ENCODE measurements around the gene ARHGAP22.

Gene ARHGAP22

DNA sequence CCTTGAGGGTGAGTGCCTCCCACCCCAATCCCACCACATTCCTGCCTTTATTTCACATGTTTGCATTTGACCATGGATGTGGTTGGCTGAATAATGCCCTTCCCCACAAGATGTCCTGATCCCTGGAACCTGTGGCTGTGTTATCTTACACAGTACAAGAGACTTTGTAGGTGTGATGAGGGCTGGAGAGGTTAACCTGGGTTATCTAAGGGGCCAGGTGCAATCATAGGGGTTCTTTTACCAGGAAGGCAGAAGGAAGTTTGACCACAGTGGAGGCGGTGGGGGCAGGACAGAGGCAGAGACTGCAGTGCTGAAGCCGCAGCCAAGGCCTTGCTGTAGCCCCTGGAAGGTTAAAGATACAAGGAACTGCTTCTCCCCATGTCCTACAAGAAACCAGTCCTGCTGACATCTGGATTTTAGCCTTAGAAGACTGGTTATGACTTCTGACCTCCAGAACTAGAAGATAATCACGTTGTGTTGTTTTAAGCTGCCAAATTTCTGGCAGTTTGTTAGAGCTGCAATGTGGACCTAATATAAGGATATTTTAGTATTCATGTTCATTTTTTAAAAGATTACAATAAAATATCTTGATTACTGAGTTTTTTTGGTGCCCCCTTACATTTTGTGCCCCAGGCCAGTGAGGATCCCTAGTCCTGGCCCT, 136.6 kb downstream of the ARHGAP22 start:
- DNase-seq (ENCODE audit: low spot score in 2 of 2), result no peak
- H3K27me3 ChIP-seq (ENCODE audit: low read depth), result no peaks in the 10 kb centered on the region
- H3K9me3 ChIP-seq, result no peaks in the 10 kb centered on the region
- no peaks in the 10 kb centered on the region for H3K36me3 ChIP-seq (replicated peaks)
- H3K4me1 ChIP-seq, result no peaks in the 10 kb centered on the region
- in situ Hi-C loops (cut with MboI; ENCODE audit: low sequenced_read_pairs), result no loop called here
- no peak overlapping the region for H3K4me3 ChIP-seq

DNA sequence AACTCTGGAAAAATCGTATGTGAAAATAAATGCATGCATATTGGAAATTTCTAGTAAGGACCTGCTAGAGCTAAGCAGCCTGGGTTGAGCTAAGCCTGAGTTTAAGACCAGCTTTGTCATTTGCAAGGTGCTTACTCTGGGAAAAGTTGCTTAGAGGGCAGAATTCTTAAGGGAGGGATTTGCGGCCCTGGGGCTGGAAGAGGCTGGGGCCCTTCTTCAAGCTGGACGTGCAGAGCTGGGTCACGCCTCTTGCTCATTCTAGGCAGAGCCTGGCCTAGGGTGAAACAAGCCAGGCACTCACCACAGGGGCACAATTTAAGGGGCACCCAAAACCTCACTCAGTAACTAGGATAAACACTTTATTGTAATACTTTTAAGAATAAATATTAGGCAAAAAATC, 137.2 kb downstream of the ARHGAP22 start:
- Histone ChIP-seq H3K4me3 (no peak overlapping the region), H3K9me3 (no peaks in the 10 kb centered on the region), H3K36me3 (replicated peaks) (no peaks in the 10 kb centered on the region), H3K4me1 (no peaks in the 10 kb centered on the region), H3K27me3 (ENCODE audit: low read depth) (no peaks in the 10 kb centered on the region)
- in situ Hi-C loops (cut with MboI; ENCODE audit: low sequenced_read_pairs), result no loop called here
- no peak for DNase-seq (ENCODE audit: low spot score in 2 of 2)

GRCh38 chr10:48466611-48467240, 138.1 kb downstream of the ARHGAP22 start:
- Histone ChIP-seq H3K27me3 (ENCODE audit: low read depth) (no peaks in the 10 kb centered on the region), H3K9me3 (no peaks in the 10 kb centered on the region), H3K4me1 (no peaks in the 10 kb centered on the region), H3K4me3 (no peak overlapping the region), H3K36me3 (replicated peaks) (no peaks in the 10 kb centered on the region)
- no peak for DNase-seq (ENCODE audit: low spot score in 2 of 2)
- in situ Hi-C loops (cut with MboI; ENCODE audit: low sequenced_read_pairs), result no loop called here

GRCh38 chr10:48465860-48466521, 138.9 kb downstream of the ARHGAP22 start:
- H3K4me3 ChIP-seq, result no peak overlapping the region
- in situ Hi-C loops (cut with MboI; ENCODE audit: low sequenced_read_pairs), result no loop called here
- H3K27me3 ChIP-seq (ENCODE audit: low read depth), result no peaks in the 10 kb centered on the region
- no peaks in the 10 kb centered on the region for H3K9me3 ChIP-seq
- no peaks in the 10 kb centered on the region for H3K4me1 ChIP-seq
- no peaks in the 10 kb centered on the region for H3K36me3 ChIP-seq (replicated peaks)
- no peak for DNase-seq (ENCODE audit: low spot score in 2 of 2)

GRCh38 chr10:48464871-48465736, 139.8 kb downstream of the ARHGAP22 start:
- in situ Hi-C loops (cut with MboI; ENCODE audit: low sequenced_read_pairs), result no loop called here
- Histone ChIP-seq H3K9me3 (no peaks in the 10 kb centered on the region), H3K27me3 (ENCODE audit: low read depth) (no peaks in the 10 kb centered on the region), H3K4me1 (no peaks in the 10 kb centered on the region), H3K4me3 (no peak overlapping the region), H3K36me3 (replicated peaks) (no peaks in the 10 kb centered on the region)
- DNase-seq (ENCODE audit: low spot score in 2 of 2), result no peak

GRCh38 chr10:48464121-48464870, 140.6 kb downstream of the ARHGAP22 start:
- no peaks in the 10 kb centered on the region for H3K36me3 ChIP-seq (replicated peaks)
- H3K9me3 ChIP-seq, result no peaks in the 10 kb centered on the region
- in situ Hi-C loops (cut with MboI; ENCODE audit: low sequenced_read_pairs), result no loop called here
- no peaks in the 10 kb centered on the region for H3K27me3 ChIP-seq (ENCODE audit: low read depth)
- no peaks in the 10 kb centered on the region for H3K4me1 ChIP-seq
- DNase-seq (ENCODE audit: low spot score in 2 of 2), result no peak
- no peak overlapping the region for H3K4me3 ChIP-seq

- Histone ChIP-seq H3K4me1 (no peaks in the 10 kb centered on the region), H3K4me3 (no peak overlapping the region), H3K36me3 (replicated peaks) (no peaks in the 10 kb centered on the region), H3K27me3 (ENCODE audit: low read depth) (no peaks in the 10 kb centered on the region), H3K9me3 (no peaks in the 10 kb centered on the region)
- no peak for DNase-seq (ENCODE audit: low spot score in 2 of 2)
- in situ Hi-C loops (cut with MboI; ENCODE audit: low sequenced_read_pairs), result no loop called here
These were observed 141.4 kb downstream of the ARHGAP22 start for GRCh38 chr10:48463318-48464003.

DNA sequence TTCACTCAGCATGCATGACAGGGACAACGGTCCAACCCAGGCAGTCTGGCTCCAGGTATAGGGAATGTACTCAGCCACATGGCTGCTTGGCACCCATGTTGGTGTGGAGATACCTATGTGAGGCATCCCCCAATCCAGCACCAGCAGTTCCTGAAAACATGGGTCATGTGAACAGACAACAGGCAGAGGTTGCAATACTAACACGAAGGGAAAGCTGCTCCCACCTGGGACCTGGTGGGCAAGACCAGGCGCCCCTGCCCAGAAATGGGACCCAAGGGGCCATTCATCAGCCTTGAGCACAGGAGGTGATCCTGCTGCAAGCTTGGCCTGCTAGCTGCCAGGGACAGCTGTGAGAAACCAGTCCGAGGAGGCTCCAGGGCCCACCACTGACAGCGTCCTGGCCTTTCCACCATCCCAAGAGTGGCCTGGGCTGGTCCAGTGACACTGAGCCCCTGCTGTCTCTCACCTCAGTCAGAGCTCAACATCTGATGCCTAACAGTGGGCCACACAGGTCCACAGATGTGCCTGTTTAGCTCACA, 142.3 kb downstream of the ARHGAP22 start:
- DNase-seq (ENCODE audit: low spot score in 2 of 2), result no peak
- Histone ChIP-seq H3K4me3 (no peak overlapping the region), H3K36me3 (replicated peaks) (no peaks in the 10 kb centered on the region), H3K4me1 (no peaks in the 10 kb centered on the region), H3K27me3 (ENCODE audit: low read depth) (no peaks in the 10 kb centered on the region), H3K9me3 (no peaks in the 10 kb centered on the region)
- in situ Hi-C loops (cut with MboI; ENCODE audit: low sequenced_read_pairs), result no loop called here

DNA sequence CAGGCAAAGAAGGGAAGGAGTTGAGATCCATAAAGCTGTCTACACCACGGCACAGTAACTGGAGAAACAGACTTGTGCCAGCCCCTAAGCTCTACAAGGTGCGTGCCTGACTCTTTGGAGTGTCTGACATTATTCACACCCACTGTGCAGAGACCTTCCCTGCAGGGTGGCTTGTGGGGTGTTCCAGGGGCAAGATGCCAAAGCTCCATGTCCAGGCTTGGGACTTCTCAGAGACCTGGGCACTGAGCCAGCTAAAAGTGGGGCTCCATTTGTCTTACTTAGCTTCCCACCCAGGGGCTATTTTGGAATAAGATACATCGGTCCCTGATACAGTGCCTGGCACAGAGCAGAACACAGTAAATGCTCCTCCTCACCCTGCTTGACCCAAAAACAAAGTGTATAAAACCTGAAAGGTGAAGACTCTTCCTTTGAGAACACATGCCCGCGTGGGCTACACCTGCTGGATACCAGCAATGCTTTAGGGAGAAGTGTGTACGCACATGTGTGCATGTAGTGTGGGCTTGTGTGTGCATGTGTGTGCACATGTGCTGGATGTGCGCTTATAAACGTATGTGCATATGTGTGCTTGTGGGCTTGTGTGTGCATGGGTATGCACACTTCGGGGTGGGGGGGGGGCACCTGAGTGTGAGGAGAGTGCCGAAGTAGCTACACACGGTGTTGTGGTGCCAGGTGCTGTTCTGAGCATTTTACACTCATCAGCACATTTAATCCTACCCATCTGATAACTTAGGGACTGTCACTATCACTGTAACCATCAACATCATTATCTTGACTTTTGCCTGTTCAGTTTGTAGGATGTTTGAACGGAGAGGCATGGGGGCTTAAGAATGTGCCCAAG, 143.0 kb downstream of the ARHGAP22 start:
- no peak for DNase-seq (ENCODE audit: low spot score in 2 of 2)
- Histone ChIP-seq H3K4me1 (no peaks in the 10 kb centered on the region), H3K4me3 (no peak overlapping the region), H3K36me3 (replicated peaks) (no peaks in the 10 kb centered on the region), H3K9me3 (no peaks in the 10 kb centered on the region), H3K27me3 (ENCODE audit: low read depth) (no peaks in the 10 kb centered on the region)
- in situ Hi-C loops (cut with MboI; ENCODE audit: low sequenced_read_pairs), result no loop called here

GRCh38 chr10:48460182-48460581, 144.7 kb downstream of the ARHGAP22 start:
- Histone ChIP-seq H3K9me3 (no peaks in the 10 kb centered on the region), H3K4me1 (no peaks in the 10 kb centered on the region), H3K36me3 (replicated peaks) (no peaks in the 10 kb centered on the region), H3K27me3 (ENCODE audit: low read depth) (no peaks in the 10 kb centered on the region), H3K4me3 (no peak overlapping the region)
- in situ Hi-C loops (cut with MboI; ENCODE audit: low sequenced_read_pairs), result no loop called here
- DNase-seq (ENCODE audit: low spot score in 2 of 2), result no peak

GRCh38 chr10:48459270-48460150, 145.4 kb downstream of the ARHGAP22 start:
- in situ Hi-C loops (cut with MboI; ENCODE audit: low sequenced_read_pairs), result no loop called here
- DNase-seq (ENCODE audit: low spot score in 2 of 2), result no peak
- Histone ChIP-seq H3K4me3 (no peak overlapping the region), H3K36me3 (replicated peaks) (no peaks in the 10 kb centered on the region), H3K4me1 (no peaks in the 10 kb centered on the region), H3K27me3 (ENCODE audit: low read depth) (no peaks in the 10 kb centered on the region), H3K9me3 (no peaks in the 10 kb centered on the region)

Data from HAP-1 (cell line).